ENCODE measurements around the gene EFNA5.

EFNA5 gene

DNA sequence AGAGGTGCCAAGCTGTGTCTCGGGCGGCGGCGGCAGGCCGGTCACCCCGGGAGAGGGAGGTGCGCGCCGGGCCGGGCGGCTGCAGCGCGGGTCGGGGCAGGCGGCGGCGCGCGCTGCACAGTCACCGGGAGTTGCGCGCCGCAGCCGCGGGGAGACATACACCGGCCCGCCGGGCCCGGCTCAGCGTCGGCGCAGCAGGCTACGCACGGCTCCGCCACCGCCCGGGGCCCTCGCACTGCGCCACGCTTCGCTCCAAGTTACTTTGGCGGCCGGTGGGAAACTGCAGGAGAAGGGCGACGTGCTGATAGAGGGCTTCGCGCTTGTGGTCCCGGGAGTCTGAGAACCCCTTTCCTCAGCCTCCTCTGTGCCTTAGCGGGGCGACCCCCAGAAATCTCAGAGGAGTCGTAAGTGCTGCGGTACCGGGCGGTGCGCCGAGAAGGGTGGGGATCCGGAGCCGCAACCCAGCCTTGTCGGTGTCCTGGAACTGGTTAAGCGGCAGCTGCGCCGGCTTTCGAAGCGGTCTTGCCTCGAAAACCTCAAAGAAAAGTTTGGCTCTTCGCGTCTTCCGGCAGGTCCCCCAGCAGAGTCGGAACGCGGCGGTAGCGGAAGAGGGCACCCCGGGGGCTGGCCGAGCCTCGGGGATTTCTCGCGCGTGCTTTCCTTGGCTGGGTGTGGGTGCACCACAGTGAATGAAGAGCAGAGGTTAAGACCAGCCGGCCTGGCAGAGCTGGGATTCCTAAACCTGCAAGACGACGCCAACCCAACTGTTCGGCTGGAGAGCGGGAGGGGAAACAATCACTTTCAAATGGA, at the start of gene EFNA5:
Gene EFNA5 (minus strand): TSS at position 6 of the 810 bp plus-strand sequence.
- no peak for DNase-seq

DNA sequence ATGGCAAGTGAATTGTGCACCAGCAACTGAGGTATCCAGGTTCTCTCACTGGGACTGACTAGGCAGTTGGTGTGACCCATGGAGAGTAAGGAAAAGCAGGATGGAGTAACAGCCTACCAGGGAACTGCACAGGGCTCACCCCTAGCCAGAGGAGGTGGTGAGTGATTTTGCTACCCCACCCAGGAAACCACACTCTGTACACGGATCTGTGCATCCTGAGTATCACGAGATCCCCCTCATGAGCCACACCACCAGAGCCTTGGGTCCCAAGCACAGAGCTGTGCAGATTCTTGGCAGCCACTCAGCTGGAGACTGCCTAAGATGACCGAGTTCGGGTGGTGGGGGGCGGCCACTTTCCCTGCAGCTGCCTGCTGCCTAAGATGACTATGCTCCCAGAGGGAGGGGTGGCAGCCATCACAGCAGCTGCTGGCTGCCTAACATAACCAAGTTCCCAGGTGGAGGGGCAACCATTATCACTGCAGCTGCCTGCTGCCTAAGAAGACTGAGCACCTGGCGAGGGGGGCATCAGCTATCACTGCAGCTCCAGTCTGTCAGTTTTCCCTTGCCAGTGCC, 48.4 kb upstream of the EFNA5 start:
- no peak for DNase-seq

DNA sequence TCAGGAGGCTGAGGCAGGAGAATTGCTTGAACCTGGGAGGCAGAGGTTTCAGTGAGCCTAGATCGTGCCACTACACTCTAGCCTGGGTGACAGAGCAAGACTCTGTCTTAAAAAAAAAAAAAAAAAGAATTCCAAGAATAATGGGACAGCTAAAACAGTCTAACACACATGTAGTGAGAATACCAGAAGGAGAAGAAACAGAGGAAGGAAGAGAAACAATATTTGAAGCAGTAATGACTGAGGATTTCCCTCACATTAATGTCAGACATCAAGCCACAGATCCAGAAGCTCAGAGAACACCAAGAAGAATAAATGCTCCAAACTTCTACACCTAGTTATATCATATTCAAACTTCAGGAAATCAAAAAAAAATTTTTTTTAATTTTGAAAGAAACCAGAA, 47.1 kb upstream of the EFNA5 start:
- DNase-seq = no peak

DNA sequence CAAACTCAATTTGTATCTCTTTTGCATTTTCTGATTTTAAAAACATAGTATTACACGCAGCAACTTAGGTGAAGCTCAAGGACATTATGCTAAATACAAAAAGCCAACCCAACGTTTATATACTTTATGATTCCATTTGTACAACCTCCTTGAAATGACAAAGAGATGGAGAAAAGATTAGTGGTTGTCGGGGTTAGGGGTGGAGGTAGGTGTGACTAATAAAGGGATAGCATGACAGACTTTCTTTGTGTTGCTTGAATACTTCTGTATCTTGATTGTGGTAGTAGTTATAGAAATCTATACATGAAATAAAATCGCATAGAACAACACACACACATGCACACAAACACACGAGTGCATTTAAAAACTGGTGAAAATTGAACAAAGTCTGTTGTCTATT, 42.5 kb upstream of the EFNA5 start:
- DNase-seq = no peak

DNA sequence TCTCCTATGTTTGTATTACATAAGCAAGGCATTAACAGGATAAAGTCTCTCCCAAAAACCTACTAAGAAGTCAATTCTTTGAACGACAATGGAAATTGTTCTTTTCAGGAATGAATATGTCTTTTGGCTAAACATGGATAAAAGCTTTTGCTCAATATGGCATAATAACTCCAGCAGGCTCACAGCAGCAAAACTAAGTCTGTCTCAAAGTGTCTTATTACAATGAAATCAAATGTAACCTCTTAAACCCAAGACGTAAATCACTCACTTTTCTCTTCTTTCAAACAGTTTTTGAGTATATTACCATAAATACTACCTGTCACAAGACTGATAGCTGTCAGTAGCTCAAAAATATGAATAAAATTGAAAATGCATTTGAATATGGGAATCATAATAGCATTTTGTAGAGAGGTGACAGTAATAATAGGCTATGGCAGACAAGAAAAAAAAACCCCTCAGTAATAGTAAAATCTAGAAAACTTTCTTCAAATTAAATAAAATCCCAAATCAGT, 41.7 kb upstream of the EFNA5 start:
- DNase-seq = no peak

DNA sequence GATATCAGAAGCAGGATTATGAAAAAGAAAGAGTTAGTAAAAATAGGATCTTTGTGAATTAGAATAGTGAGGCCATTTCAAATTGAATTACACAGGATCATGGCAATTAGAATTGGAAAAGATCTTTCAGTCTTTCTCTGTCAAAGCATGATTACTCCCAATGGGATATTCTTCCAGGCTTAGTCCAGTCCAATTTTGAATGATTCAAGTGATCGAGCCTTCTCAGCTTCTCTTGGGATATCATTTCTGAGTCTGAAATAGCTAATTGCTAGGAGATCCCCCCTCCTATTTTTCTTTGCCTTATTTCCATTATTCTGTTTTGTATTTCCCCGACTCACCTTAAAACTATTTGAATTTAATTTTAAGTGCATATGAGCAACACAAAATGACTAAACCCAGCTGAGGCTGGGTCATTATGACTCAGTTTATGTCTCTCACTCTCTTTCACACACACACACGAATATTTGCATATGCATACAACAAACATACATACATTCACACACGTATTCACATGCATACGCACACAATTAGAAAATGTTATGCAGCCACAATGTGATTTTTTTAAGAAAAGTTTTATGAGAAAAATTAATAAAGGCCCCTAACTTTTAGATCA, 34.8 kb upstream of the EFNA5 start:
- no peak for DNase-seq

DNA sequence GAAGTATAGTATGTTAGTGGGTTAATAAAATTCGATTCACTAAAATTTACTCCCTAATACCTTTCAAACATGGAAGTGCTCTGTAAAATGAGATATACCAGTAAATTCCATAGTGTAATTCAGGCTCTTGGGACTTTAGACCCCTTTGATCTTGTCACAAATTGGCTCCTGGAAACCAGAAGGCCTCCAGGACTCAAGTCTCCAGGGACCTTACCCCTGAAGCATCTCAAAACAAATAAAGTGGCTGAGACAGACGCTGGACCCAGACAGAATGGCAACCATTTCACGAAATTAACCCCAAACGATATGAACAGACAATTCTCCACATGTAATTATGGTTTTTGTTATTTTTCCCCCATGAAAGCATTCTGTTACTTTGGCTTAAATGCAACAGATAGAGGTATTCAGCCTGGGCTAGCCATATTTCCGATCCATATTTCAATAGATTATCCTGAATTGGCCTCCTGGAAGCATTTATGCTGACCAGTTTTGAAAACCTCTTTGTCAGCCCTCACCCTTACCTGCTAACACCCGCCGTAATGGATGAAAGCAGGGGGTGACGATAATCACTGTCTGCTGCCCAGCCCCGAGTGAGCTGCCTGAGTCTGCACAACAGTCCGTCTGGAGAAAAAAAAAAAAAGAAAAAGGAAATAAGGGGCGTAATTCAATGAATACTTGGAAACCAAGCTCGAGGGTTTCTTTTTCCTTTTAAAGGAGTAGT, 34.1 kb upstream of the EFNA5 start:
- DNase-seq = no peak

DNA sequence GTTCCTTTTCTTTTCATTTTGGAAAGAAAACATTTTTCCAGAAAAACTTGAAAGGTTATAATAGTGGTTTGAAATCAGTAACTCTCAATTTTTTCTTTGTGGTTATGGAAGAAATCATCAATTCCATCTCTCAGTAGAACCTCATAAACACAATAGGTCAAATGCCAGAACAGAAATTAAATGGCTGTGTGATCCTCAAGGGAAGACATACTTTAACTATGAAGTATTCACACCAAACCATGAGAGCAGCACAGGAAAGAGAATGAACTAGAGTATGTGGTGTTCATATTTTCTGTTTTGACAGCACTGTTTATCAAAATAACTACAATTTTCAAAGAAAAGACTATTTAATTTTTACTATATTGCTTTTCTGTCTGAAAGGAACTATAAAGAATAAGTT, 29.7 kb upstream of the EFNA5 start:
- DNase-seq = no peak

DNA sequence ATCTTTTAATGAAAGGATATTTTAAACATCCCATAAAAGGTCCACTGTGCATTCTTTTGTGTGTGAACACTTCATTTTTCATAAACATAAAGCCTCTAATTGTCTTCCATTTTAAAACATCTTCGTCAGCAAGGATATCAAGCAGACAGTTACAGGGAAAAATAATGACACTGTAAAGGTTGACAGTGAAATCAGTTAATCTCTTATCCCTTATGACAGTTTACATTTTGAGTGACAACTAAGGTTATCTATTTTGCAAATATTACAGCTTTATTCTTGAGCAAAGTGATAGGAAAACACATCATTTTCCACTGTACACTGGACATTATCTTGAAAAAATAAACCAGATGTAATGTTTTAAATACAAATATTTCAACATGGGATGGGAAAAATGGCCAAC, 28.7 kb upstream of the EFNA5 start:
- no peak for DNase-seq

DNA sequence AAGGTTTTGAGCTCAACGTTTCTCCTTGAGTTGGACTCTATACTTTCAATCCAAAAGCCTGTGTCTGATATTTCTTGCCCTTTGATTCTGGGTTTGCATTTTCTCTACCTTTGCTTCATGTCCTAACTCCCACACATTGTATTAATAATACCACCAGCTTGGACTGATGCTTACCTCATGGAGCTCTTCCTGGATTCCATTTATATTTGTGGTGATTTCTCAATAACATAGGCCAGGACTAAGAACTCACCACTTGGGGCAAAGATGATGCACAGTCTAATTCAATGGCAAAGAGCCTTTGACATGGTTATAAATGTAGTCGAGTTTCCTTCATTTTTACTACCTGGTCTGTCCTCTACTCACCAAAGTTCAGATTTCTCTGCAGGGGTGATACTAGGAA, 27.5 kb upstream of the EFNA5 start:
- DNase-seq = no peak

DNA sequence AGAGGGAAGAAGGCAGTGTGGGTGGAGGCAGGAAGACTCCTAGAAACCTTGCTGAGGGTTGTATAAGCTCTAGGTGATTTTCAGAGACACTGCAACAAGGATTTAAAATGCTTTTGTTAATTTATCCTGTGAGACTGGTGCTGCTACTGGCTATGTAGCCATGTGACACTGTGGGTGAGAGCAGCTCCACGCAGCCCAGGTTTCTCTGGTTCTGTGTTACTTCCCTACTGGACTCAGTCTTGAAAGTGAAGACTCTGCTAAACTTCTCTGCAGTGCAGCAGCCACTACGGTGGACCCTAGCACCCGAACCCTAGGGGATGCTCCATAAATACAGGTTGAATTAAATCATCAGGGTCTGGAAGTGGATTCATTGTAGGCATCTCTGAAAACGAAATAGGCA, 25.8 kb upstream of the EFNA5 start:
- DNase-seq = no peak

DNA sequence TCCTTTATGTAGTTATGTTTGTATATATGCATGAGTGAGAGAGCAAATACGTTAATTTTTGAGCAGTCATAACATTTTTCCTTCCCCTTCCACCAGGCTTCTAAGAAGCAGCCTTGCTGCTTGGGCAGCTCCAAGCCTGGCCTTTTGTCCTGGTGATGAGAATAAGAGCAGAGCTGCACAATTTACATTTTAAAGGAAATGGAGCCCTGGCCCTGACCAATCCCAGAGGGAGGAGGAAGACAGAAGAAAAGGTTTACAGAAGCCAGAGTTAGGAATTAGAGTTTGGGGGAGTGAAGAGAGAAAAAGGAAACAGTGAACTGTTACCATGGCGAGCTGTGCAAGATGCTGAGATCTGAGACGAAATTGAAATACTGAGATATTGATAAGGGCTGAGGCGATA, 25.3 kb upstream of the EFNA5 start:
- DNase-seq = no peak

DNA sequence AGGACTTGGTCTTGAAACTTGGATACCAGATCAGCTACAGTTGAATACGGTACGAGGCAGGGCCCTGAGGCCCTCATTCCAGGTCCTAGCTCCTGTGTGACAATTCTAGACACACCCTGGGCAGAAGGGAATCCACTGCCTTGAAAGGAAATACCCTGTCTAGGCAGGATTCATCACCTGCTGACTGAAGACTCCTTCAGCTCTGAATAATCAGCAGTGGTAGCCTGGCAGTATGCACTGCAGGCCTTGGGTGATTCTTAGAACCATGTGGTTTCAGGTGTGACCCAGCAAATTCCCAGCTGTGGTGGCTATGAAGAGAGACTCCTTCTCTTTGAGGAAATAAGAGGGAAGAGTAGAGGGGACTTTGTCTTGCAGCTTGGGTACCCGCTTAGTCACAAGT, 17.2 kb upstream of the EFNA5 start:
- DNase-seq = no peak

DNA sequence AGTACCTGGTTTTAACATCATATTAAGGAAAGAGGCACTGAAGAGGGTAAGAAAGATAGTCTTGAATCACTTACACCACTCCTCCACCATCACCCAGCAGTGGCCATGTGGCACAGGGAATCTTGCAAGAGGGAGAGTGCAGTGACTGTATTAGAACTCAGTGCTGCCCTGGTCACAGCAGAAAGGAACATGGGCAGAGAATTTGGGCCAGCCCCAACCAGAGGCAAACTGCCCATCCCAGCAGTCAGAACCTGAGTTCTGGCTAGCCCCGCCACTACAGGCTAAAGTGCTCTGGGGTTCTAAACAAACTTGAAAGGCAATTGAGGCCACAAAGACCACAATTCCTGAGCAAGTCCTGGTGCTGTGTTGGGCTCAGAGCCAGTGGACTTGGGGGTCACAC, 16.7 kb upstream of the EFNA5 start:
- DNase-seq = no peak

DNA sequence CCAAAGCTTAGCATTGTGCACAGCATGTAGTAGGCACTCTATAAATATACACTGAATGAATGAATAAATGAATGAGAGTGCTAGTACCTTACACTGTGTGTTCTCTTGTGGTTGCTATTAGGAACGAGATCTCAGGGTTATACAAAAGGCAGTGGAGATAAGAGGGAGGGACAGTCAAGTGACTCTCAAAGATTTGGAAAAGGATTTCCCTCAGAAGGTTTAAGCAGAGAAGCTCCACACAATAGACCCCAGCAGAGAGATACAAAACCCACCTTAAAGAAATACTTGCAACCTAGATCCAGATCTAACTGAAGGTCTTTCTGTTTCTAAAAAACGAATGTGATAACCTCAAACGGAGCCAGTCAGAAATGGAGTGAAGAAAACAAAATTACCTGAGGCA, 11.8 kb upstream of the EFNA5 start:
- DNase-seq = no peak

DNA sequence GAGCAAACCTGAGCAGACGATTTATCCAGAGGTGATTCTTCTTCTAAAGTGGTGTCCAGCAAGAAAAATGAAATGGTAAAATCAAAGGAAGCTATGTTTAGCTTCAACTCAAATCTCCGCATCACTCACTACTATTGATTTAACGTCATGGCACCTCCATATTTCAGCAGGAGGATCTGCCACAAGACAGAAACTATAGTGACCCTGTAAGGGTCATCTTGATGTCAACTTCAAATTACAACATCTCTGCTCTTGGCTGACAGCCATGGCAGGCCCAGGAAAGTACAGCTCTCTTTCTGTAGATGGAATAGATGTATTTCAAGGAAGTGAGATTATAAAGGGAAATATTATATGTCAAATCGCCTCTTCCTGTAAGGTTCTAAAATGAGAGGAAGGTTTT, 10.1 kb upstream of the EFNA5 start:
- DNase-seq = no peak

DNA sequence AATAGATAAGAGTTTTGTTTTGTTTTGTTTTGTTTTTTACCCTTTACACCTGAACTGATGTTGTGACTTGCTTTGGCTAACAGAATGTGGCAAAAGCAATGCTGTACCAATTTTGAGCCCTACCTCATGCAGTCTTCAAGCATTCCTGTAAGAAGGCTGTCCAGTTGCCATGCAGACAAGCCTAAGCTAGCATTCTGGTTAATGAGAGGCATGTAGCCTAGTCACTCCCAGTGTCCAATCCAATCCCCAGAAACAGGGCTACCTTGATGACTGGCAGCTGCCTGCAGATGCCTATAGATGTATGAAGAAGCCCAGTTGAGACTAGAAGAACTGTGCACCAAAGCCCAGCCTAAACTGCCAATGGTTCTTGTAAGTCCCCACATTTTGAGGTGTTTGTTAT, 9.4 kb upstream of the EFNA5 start:
- no peak for DNase-seq

DNA sequence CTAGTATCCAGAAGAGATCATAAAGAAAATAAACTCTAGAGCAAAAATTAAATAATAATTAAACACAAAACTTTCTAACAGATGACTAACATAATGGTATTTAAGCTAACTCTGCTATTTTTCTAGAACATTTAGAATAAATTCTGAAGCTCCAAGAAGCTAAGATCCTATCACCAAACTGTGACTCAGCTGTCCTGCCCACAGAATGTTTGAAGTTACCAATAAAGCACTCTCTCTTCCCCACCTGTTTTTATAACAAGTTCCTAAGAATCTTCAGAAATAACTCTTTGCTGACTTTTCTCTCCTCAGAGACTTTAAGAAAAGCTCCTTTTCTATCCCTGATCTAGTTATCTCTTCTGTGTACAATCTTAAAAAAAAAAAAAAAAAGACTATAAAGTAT, 6.0 kb upstream of the EFNA5 start:
- DNase-seq = no peak

DNA sequence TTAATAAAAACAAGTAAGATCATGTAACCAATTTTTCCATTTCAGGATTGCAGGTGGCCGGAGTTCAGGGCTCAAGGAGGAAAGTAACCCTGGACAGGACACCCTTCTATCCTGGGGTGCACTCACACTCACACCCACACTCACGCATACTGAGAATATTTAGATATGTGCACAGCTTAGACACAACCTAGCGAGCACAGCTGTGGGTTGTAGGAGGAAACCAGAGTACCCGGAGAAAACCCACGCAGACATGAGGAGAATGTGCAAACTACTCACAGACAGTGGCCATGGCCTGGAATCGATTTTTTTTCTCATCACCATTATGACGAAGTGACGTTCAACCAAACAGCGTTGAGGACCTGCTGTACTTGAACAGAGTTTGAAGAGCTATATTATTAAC, 4.5 kb upstream of the EFNA5 start:
- DNase-seq = no peak

DNA sequence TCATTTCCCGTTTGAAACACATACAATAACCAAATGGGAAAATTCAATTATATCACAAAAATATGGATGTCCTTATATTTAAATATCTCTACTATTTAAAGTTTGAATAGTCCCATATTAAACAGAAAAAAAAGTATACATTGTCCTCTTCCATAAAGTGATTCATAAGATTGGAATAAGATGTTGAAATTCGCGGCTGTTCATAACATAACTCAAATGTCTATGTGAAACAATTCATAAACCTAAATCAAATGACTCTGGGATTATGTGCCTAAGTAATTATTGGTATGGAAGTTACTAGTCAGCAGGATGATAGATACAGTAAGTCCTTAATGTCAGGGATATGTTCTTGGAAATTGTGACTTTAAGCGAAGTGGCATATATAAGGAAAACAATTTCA, 3.9 kb upstream of the EFNA5 start:
- DNase-seq = no peak

DNA sequence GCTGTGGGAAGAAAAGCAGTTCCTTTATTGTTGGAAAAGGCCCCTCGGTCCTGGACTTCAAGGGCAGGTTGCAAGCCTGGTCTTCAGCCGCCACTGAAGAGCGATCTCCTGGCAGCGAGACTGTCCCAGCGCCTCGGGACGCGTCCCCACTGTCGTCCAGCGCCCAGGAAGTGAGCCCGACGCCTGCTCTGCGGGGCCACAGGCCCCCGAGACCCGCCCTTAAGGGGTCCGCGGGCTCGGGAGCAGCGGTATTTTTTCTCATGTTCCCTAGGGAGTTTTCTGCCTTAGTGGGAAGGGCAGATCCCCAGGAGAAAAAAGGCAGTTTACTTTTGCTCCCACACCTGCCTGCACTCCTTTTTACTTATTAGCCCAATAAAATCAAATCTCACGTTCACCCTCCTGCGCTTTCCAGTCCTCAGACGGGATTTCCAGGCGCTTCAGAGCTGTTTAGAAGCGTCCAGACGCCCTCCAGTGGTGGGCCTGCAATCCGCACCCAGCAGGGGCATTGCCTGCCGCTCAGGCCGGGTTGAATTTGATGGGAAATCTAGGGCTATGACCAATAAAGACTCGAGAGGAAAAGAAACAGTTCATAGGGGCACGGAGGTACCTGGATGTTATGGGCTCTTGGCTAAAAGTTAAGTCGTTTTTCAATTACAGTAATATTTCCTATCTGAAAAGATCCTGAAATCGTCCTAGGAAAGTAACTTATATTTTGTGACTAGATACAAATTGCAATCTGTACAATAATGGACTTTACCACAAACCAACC, 2.8 kb upstream of the EFNA5 start:
- DNase-seq = no peak

DNA sequence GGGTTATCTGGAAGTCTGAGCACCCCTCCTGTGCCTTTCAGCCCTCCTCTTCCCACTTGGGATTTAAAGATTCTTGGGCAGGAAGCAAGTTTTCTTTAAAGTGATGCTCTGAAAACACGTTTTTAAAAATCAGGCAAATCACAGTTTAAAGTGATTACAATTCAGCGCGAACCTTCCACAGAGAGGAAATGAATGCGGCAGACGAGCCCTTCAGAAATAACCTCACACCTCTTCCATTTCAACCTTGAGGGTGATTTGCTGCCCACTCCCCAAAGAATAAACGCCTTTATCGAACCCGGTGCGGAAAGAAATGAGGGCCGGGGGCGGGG, 2.3 kb upstream of the EFNA5 start:
- no peak for DNase-seq

All from GF-D8 (cell line).